Inflammatory macrophage (primary cell): ENCODE data around the gene DNM1.
A peak's percentile ranks its signal among the peaks of the same experiment; 100 is the strongest.
"Not testable (repeated sequence)": the region's sequence is repeated elsewhere in the genome, so short reads cannot be mapped to it uniquely, and the experiment has no call there.

Source experiments
- DNase-seq, 2 donors: peaks; one replicate each; pipeline ENCODE4 v3.0.0-alpha.2; 2020 to 2022

DNM1 gene

GRCh38 chr9:128226412-128226801, 23.2 kb downstream of the DNM1 start:
- peak; percentile 58 to 61 for DNase-seq

DNA sequence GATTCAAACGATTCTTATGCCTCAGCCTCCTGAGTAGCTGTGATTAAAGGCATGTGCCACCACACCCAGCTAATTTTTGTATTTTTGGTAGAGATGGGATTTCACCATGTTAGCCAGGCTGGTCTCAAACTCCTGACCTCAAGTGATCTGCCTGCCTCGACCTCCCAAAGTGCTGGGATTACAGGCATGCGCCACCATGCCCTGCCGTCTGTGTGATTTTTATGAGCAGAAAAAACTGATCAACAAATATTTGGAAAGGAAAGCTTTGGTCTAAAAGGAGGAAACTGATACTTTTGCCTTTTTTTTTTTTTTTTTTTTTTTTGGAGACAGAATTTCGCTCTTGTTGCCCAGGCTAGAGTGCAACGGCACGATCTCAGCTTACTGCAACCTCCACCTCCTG, 27.7 kb downstream of the DNM1 start:
- not testable (repeated sequence) for DNase-seq

- no peak for DNase-seq
Observed at GRCh38 chr9:128231638-128232527, 28.7 kb downstream of the DNM1 start.

- no peak for DNase-seq
Observed at GRCh38 chr9:128232528-128233428, 29.6 kb downstream of the DNM1 start.

GRCh38 chr9:128233817-128234406, 30.7 kb downstream of the DNM1 start:
- no peak for DNase-seq

GRCh38 chr9:128242124-128242523, 38.9 kb downstream of the DNM1 start:
- no peak for DNase-seq

- no peak for DNase-seq
Observed at GRCh38 chr9:128242828-128243214, 39.6 kb downstream of the DNM1 start.

GRCh38 chr9:128243215-128244018, 40.2 kb downstream of the DNM1 start:
- no peak for DNase-seq

GRCh38 chr9:128244091-128244836, 41.1 kb downstream of the DNM1 start:
- DNase-seq = no peak

DNA sequence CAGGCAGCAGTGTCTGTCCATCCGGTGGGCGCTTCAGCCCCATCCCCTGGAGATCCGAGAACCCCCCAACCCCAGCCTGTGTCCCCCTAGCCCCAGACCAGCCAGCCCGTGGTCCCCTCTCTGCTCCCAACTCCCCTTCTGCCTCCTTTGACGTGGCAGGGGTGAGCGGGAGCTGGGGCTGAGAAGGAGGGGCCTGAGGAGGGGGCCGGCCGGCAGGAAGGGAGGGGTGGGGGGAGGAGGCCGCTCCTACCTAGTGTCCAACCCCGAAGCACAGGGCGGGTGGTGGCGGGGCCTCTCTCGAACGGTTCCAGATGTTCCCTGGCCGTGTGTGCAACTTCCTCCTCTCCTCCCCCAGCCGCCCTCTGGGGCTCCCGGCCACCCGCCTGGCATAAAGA, 41.7 kb downstream of the DNM1 start:
- peak; percentile 30 to 64 for DNase-seq

GRCh38 chr9:128245421-128246151, 42.4 kb downstream of the DNM1 start:
- peak in 1 of 2 donors; percentile 38 for DNase-seq

- DNase-seq = no peak
Observed at GRCh38 chr9:128246471-128246870, 43.3 kb downstream of the DNM1 start.

GRCh38 chr9:128247226-128247803, 44.1 kb downstream of the DNM1 start:
- DNase-seq = no peak

GRCh38 chr9:128249558-128249907, 46.4 kb downstream of the DNM1 start:
- DNase-seq = no peak

DNA sequence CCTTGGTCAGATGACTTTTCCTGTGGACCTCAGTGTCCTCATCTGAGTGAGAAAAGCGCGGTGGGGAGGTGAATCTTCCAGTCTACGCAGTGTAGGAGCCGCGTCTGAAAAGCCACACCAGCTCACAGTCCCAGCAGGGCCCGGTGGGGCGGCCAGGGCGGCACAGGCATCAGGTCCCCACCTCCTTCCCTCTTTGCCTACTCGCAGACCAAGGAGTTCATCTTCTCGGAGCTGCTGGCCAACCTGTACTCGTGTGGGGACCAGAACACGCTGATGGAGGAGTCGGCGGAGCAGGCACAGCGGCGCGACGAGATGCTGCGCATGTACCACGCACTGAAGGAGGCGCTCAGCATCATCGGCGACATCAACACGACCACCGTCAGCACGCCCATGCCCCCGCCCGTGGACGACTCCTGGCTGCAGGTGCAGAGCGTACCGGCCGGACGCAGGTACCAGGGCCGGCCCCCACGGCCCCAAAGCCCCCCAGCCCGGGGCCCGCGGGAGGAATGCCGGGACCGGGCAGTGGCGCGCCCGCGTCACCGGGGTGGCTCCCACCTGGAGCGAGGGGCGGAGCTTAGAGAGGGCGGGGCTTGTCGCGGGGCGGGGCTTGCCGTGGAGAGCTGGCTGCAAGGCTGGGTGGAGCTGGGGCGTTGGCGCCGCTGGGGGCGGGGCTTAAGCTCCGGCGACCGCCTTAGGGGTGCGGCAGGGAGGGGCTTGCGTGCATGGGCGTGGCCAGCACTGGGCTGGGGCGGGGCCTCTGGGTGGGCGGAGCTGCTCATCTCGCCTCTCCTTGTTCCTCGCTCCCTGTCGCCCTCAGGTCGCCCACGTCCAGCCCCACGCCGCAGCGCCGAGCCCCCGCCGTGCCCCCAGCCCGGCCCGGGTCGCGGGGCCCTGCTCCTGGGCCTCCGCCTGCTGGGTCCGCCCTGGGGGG, 47.0 kb downstream of the DNM1 start:
- DNase-seq = peak; percentile 84 to 92

DNA sequence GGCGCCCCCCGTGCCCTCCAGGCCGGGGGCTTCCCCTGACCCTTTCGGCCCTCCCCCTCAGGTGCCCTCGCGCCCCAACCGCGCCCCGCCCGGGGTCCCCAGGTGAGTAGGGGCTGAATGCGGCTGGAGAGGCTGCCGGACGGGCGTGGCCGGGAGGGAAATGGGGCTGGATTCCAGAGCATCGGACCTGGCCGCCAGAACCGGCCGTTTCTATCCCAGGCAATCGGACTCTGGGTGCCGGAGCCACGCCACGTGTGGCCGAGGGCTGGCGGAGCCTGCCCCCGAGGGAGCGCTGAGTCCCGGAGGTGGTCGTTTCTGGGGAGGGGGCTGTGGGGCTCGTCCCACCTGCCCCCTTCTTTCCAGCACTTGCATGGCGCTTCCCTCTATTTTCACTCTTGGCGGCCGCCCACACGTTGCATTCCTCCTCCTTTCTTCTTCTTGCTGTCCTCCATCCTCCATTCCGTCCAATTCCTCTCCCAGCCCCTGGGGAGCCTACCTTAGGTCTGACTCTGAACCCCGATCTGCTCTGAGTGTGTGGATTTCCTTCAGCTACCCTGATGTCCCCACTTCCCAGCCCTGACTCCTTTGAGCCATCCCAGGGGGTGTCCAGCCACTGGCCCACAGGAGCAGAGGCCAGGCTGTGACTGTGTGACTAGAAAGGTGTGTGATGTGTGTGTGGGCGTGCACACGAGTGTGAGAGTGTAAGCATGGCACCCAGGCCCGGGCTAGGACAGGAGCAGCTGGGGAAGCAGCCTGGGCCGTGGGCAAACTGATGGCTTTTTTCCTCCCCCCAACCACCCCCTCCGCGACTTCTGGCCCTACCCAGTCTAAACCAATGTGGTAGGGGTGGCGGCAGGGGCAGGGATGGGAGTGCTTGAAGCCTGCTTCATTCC, 47.9 kb downstream of the DNM1 start:
- DNase-seq = no peak

- no peak for DNase-seq
Observed at GRCh38 chr9:128251732-128252100, 48.5 kb downstream of the DNM1 start.
